ENCODE data around the gene CEP164.
"Not testable (repeated sequence)": the region's sequence is repeated elsewhere in the genome, so short reads cannot be mapped to it uniquely, and the experiment has no call there.

Gene CEP164

DNA sequence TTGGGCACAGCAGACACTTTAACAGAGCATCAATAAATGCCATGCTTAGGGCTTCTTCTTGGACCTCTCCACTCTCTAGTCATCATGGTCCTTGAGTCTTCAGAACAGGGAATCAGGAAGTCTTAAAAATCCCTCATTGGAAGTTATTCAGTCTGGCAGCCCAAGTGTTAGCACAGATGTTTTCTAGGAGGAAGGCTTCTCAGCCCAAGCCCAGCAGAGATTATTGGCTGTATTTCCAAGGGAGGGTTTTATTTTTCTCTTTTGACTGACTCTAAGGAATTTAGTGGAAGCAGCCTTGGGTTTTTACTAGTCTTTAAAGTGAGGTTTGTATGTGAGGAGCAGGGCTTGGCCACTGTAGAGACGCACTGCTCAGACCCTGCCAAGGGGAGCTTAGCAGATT is 41.9 kb downstream of the CEP164 start:
- no peak for DNase-seq

DNA sequence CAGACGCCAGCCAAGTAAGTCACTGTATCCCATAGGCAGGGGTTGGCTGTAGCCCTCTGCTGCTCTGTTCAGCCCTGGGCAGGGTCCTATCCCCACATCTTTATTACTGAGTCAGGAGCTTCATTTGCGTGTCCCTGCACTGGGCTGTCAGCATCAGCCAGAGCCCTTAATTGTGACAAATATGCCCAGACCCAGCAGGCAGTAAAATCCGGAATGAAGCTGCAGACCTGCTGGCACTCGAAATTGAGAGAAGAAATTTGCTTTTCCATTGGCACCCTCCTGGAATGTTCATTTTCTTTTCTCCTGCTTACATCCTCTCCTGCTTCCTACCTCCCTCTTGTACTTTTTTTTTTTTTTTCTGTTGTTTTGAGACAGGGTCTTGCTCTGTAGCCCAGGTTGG is 43.8 kb downstream of the CEP164 start:
- no peak for DNase-seq

- DNase-seq = no peak
Measured at GRCh38 chr11:117374316-117375055, 46.8 kb downstream of the CEP164 start.

- DNase-seq = no peak
Measured at GRCh38 chr11:117375960-117376359, 48.3 kb downstream of the CEP164 start.

DNA sequence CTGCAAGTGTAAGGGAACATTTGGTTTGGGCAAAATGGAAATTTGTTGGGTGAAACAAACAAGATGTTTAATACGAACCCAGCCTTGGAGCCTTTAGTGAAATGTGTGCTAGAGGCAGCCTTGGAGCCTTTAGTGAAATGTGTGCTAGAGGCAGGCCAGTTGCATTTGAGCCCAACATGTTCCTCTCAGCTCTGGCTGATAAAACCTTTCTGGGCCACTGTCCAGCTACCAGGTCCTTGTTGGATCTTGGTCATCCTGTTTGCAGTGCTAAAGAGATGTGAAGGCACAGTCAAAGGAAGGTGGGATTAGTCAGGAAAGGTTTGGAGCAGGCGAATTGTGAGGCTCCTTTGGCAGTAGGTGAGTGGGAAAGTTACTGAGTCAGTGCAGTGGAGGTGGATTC is 48.9 kb downstream of the CEP164 start:
- DNase-seq = no peak

GRCh38 chr11:117378976-117379865 is 51.6 kb downstream of the CEP164 start:
- no peak for DNase-seq

- no peak for DNase-seq
Measured at GRCh38 chr11:117380676-117381075, 53.0 kb downstream of the CEP164 start.

DNA sequence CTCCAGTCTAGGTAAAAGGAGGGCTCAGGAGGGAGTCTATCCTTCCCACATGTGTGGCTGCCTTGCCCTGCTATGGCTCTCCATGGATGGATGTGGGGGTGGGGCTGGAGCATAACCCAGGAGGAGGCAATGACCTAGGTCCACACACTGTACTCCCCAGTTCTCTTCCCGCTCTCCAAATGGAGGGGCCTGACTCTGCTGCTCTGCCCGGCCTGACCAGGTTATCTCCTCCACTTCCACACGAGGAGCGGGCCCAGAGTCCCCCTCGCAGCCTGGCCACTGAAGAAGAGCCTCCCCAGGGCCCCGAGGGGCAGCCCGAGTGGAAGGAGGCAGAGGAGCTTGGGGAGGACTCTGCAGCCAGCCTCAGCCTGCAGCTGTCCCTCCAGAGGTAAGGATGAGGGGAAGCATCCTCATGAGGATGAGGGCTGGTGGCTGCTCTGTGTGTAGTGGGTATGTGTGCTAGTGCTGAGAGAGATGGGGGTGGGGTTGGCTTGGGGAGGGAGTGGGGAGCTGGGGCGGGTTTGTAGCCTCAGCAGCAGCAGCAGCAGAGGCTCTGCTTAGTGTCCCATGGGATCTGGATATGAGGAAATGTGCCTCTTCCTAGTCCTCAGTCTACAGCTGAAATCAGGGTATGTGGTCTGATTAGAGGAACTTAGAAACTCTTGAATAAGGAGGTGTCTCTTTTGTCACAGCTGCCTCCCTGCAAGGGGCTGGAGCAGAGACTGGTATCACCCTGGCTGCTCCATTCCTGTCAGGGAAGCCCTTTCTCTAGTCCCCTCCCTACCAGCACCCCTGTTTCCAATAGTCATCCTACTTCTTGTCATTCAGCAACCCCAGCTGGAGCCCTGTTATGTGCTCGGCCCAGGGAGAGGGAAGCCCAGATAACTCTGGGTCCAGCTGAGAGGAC is 54.1 kb downstream of the CEP164 start:
- no peak for DNase-seq

- no peak for DNase-seq
Measured at GRCh38 chr11:117382746-117383145, 55.1 kb downstream of the CEP164 start.

DNA sequence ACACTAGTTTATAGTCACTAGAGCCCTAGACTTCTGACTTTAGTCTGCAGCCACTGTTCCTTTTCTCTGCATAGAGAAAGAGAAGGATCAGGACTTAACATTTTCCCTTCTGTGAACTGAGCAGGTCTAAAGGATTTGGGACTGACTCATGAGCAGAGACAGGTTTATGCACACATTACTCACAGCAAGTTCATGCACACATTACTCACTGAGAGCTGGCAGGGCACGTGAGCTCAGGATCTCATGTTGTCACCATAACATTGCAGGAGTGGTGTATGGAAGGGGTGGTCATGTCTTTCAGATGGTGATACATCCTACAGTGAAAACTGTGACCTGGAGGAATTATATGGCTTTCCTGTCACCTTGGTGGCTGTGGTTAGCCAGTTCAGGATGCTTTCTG is 56.4 kb downstream of the CEP164 start:
- no peak for DNase-seq

GRCh38 chr11:117385471-117385870 is 57.8 kb downstream of the CEP164 start:
- DNase-seq = no peak

GRCh38 chr11:117385906-117386305 is 58.3 kb downstream of the CEP164 start:
- DNase-seq = no peak

GRCh38 chr11:117387992-117388755 is 60.5 kb downstream of the CEP164 start:
- DNase-seq = no peak

- no peak for DNase-seq
Measured at GRCh38 chr11:117390743-117391142, 63.1 kb downstream of the CEP164 start.

DNA sequence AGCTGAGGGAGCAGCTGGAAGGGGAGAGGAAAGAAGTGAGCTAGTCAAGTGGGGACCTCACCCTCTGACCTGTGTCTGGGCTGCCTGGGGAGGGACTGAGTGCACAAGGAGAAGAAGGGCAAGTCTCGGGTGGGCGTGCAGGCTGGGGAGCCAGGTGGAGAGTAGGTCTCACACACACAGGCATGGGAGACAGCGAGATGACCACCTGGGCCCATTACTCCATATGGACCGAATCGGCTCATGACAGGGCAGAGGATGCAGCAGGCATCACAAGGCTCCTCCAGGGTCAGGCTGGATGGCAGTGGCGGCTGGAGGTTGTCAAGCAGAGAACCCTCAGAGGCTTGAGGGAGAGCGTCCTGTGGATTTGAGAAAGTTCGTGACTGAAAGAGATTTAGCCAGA is 63.5 kb downstream of the CEP164 start:
- DNase-seq = no peak

DNA sequence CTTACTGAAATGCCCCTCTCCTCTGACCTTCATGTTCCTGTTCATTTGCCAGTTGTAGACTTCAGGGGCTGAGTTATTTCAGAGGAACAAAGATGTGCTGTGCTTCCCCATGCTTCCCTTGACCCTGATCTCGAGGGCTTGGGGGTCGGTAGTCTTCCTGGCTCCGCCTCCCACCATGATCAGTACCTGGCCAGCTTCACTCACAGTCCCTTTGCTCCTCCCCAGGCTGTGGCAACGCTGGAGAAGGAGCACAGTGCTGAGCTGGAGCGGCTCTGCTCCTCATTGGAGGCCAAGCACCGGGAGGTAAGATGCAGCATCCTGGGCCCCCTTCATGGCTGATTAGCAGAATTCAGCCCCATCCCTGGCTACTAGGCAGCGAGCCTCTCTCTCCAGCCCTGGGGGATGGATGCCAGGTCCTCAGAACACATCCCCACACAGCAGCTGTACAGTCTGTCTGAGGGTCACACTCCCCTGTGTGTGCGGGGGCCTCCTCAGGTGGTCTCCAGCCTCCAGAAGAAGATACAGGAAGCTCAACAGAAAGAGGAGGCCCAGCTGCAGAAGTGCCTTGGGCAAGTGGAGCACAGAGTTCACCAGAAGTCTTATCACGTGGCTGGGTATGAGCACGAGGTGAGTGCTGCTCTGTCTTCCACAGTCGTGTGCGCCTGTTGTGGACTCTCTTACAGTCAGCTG is 64.5 kb downstream of the CEP164 start:
- DNase-seq = no peak

GRCh38 chr11:117392979-117393378 is 65.3 kb downstream of the CEP164 start:
- DNase-seq = no peak

GRCh38 chr11:117394221-117394925 is 66.7 kb downstream of the CEP164 start:
- no peak for DNase-seq

DNA sequence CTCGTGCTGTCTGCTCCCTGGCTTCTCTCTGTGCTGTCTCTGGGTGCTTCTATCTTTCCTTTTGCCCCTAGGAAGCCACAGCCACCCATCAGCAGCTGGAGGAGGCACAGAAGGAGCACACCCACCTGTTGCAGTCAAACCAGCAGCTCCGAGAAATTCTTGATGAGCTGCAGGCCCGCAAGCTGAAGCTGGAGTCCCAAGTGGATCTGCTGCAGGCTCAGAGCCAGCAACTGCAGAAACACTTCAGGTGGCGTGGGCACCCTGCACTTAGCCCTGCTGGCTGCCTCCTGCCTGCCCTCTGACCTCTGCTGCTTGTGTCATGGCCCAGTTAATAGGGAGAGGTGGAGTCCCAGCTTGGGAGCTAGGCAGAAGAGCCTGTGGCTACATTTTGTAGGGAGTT is 67.8 kb downstream of the CEP164 start:
- no peak for DNase-seq

DNA sequence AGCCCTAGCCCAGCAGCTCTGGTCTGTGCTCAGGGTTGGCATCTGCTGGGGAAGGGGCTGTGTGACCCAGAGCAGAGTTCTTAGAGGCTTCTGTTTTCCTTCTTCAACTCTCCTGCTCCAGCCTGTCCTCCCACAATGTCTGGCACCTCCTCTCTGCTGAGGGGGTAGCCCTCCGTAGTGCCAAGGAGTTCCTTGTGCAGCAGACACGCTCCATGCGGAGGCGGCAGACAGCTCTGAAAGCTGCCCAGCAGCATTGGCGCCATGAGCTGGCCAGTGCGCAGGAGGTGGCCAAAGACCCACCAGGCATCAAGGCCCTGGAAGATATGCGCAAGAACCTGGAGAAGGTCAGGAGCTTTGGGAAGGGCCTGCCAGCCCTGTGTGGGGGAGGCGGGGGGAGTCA is 69.3 kb downstream of the CEP164 start:
- no peak for DNase-seq

DNA sequence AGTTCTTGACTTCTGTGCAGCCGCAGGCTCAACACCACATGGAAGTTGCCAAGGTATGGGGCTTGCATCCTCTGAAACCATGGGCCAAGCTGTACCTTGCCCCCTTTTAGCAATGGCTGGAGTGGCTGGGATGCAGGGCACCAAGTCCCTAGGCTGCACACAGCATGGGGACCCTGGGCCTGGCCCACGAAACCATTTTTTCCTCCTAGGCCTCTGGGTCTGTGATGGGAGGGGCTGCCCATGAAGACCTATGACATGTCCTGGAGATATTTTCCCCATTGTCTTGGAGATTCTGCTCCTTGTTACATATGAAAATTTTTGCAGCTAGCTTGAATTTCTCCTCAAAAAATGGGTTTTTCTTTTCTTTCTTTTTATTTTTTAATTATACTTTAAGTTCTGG is 71.0 kb downstream of the CEP164 start:
- DNase-seq = not testable (repeated sequence)
